H1 (cell line): ENCODE results near the gene PITX1. TPM values are rescaled to one million over a fixed set of nuclear protein-coding genes. Genes with fewer than 3 reads are reported as not detected.

Source experiments
- CBX5 ChIP-seq: fragments of 300-800, 300-1000 bp; sonication (generic); IDR thresholded peaks from 2 replicates; pipeline ENCODE4 v1.7.1; 2016; ENCODE audit warnings: antibody characterized with exemption, low read length, low read depth
- CREB1 ChIP-seq: IDR thresholded peaks from 2 replicates; pipeline ENCODE4 v1.6.1; 2012; ENCODE audit warnings: inconsistent platforms
- CTCF ChIP-seq, 3 experiments: IDR thresholded peaks; 1 replicate in 2 of 3; 2 replicates in 1 of 3; pipeline versions ENCODE4 v1.5.1 to v1.6.1; 2011; ENCODE audit warnings: low read length in 3 of 3, mild to moderate bottlenecking in 3 of 3, inconsistent platforms in 2 of 3, low read depth in 1 of 3, moderate library complexity in 1 of 3; ENCODE audit not compliant: insufficient read depth in 1 of 3; ENCODE audit errors: control extremely low read depth in 1 of 3
- KDM1A ChIP-seq: fragments of 200-600, 300-600 bp; sonication (generic); IDR thresholded peaks from 2 replicates; pipeline ENCODE4 v1.7.1; 2016; ENCODE audit warnings: mild to moderate bottlenecking, low read length, borderline replicate concordance
- PHF8 ChIP-seq: fragments of 200-600 bp; sonication (generic); conservative IDR thresholded peaks from 2 replicates; pipeline ENCODE4 v1.7.1; 2012; ENCODE audit warnings: low read depth, mild to moderate bottlenecking, inconsistent platforms, low read length, moderate library complexity
- SAP30 ChIP-seq: fragments of 300-600 bp; sonication (generic); IDR thresholded peaks from 2 replicates; pipeline ENCODE4 v1.7.1; 2012; ENCODE audit warnings: low read length, moderate library complexity, mild to moderate bottlenecking, inconsistent platforms; ENCODE audit not compliant: insufficient read depth, insufficient replicate concordance
- polyA plus RNA-seq, 7 experiments: library from polyadenylated mRNA; depleted of rRNA in 3 of 7; stranded (reverse) in 5 of 7; unstranded in 2 of 7; fragments of >200 nt in 5 of 7; fragments of 200-250 nt in 2 of 7; gene quantifications; 1 replicate in 5 of 7; 2 replicates in 1 of 7; 4 replicates in 1 of 7; pipeline versions ENCODE4 v1.2.1 to v1.2.3, GENCODE V29; 2011 to 2013; ENCODE audit warnings: missing spikeins in 2 of 7, mixed read lengths in 2 of 7
- total RNA-seq: library from RNA; stranded (reverse); fragmentation: NEBNext Ultra II Directional; extraction: Animal tissue kit (Norgen Biotek cat#: 25700); gene quantifications from 2 replicates; pipeline ENCODE4 v1.2.1, GENCODE V29; 2021
- TF ChIP-seq, protein P1 (sequence below): fragments of 300-600 bp; sonication (generic); IDR thresholded peaks from 2 replicates; pipeline ENCODE4 v1.7.1; 2012; ENCODE audit warnings: low read length, moderate library complexity, mild to moderate bottlenecking, inconsistent platforms; ENCODE audit not compliant: insufficient replicate concordance

PITX1 gene
- total and polyA plus RNA-seq, 2 of the 8 experiments (the other 6 are each of a cell fraction or from before 2014, with no cell fraction given) = 0.03 TPM; not detected in 1

DNA sequence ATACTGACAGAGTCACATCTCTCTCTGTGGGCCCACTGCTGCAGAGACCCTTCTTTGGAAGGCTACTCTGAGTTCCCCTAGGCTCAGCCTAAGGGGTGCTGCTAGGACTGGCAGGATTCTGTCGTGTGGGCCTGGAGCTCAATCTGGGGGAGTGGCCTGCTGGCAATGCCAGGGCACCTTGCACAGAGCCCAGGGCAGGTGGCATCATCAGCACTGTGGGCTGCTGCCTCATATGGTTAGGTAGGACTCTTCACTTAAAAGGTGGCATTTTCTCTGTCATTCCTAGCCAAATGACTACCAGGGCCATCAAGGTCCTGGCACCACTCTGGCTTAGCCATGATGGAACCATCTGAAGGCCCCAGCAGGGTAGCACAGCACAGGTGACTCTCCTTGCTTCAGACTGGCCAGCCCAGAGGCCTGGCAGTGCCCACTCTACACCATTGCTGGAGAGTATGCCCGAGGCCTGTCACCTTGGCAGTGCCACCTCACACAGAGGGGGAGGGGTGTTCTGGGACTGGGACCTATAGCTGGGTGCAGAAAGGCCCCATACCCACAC, 21.9 kb downstream of the PITX1 start (continued):
- TF ChIP-seq, protein P1, sequence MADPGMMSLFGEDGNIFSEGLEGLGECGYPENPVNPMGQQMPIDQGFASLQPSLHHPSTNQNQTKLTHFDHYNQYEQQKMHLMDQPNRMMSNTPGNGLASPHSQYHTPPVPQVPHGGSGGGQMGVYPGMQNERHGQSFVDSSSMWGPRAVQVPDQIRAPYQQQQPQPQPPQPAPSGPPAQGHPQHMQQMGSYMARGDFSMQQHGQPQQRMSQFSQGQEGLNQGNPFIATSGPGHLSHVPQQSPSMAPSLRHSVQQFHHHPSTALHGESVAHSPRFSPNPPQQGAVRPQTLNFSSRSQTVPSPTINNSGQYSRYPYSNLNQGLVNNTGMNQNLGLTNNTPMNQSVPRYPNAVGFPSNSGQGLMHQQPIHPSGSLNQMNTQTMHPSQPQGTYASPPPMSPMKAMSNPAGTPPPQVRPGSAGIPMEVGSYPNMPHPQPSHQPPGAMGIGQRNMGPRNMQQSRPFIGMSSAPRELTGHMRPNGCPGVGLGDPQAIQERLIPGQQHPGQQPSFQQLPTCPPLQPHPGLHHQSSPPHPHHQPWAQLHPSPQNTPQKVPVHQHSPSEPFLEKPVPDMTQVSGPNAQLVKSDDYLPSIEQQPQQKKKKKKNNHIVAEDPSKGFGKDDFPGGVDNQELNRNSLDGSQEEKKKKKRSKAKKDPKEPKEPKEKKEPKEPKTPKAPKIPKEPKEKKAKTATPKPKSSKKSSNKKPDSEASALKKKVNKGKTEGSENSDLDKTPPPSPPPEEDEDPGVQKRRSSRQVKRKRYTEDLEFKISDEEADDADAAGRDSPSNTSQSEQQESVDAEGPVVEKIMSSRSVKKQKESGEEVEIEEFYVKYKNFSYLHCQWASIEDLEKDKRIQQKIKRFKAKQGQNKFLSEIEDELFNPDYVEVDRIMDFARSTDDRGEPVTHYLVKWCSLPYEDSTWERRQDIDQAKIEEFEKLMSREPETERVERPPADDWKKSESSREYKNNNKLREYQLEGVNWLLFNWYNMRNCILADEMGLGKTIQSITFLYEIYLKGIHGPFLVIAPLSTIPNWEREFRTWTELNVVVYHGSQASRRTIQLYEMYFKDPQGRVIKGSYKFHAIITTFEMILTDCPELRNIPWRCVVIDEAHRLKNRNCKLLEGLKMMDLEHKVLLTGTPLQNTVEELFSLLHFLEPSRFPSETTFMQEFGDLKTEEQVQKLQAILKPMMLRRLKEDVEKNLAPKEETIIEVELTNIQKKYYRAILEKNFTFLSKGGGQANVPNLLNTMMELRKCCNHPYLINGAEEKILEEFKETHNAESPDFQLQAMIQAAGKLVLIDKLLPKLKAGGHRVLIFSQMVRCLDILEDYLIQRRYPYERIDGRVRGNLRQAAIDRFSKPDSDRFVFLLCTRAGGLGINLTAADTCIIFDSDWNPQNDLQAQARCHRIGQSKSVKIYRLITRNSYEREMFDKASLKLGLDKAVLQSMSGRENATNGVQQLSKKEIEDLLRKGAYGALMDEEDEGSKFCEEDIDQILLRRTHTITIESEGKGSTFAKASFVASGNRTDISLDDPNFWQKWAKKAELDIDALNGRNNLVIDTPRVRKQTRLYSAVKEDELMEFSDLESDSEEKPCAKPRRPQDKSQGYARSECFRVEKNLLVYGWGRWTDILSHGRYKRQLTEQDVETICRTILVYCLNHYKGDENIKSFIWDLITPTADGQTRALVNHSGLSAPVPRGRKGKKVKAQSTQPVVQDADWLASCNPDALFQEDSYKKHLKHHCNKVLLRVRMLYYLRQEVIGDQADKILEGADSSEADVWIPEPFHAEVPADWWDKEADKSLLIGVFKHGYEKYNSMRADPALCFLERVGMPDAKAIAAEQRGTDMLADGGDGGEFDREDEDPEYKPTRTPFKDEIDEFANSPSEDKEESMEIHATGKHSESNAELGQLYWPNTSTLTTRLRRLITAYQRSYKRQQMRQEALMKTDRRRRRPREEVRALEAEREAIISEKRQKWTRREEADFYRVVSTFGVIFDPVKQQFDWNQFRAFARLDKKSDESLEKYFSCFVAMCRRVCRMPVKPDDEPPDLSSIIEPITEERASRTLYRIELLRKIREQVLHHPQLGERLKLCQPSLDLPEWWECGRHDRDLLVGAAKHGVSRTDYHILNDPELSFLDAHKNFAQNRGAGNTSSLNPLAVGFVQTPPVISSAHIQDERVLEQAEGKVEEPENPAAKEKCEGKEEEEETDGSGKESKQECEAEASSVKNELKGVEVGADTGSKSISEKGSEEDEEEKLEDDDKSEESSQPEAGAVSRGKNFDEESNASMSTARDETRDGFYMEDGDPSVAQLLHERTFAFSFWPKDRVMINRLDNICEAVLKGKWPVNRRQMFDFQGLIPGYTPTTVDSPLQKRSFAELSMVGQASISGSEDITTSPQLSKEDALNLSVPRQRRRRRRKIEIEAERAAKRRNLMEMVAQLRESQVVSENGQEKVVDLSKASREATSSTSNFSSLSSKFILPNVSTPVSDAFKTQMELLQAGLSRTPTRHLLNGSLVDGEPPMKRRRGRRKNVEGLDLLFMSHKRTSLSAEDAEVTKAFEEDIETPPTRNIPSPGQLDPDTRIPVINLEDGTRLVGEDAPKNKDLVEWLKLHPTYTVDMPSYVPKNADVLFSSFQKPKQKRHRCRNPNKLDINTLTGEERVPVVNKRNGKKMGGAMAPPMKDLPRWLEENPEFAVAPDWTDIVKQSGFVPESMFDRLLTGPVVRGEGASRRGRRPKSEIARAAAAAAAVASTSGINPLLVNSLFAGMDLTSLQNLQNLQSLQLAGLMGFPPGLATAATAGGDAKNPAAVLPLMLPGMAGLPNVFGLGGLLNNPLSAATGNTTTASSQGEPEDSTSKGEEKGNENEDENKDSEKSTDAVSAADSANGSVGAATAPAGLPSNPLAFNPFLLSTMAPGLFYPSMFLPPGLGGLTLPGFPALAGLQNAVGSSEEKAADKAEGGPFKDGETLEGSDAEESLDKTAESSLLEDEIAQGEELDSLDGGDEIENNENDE = no peak
- TF ChIP-seq CTCF (IDR thresholded peaks at IDR 0.05; ENCODE audit: control extremely low read depth in 1 of 3, insufficient read depth in 1 of 3, low read depth in 1 of 3, low read length in 3 of 3) (no peak), CBX5 (no peak), KDM1A (no peak), SAP30 (no peak), PHF8 (no peak), CREB1 (no peak)
- TF ChIP-seq, all 59 proteins: peak for 0
